Endodermal cell (in vitro differentiated cells): ENCODE data around the gene ATP11C. TPM values are rescaled to one million over a fixed set of nuclear protein-coding genes. Genes with fewer than 3 reads are reported as not detected.

ENCODE experiments used
- DNase-seq: peaks from one replicate; pipeline ENCODE4 v3.0.0-alpha.2; 2017
- H3K27ac ChIP-seq: 2 replicates; pipeline ENCODE4 v1.5.1; 2013; ENCODE audit warnings: mild to moderate bottlenecking, low read depth, low read length, moderate library complexity
- H3K27me3 ChIP-seq: 2 replicates; pipeline ENCODE4 v1.6.1; 2013; ENCODE audit warnings: mild to moderate bottlenecking, low read length, moderate library complexity; ENCODE audit not compliant: insufficient read depth, control insufficient read depth, poor library complexity, severe bottlenecking
- H3K36me3 ChIP-seq: 2 replicates; pipeline ENCODE4 v1.7.0; 2013; ENCODE audit warnings: mild to moderate bottlenecking, low read length, moderate library complexity; ENCODE audit not compliant: control insufficient read depth, insufficient read depth
- H3K4me1 ChIP-seq: one replicate; pipeline ENCODE4 v1.7.0; 2013; ENCODE audit warnings: low read length; ENCODE audit not compliant: control insufficient read depth, insufficient read depth
- H3K4me3 ChIP-seq: 2 replicates; pipeline ENCODE4 v1.5.1; 2013; ENCODE audit warnings: mild to moderate bottlenecking, low read length, moderate library complexity
- H3K9ac ChIP-seq: 2 replicates; pipeline ENCODE4 v1.6.1; 2013; ENCODE audit warnings: mild to moderate bottlenecking, low read length, moderate library complexity; ENCODE audit not compliant: poor library complexity, severe bottlenecking; ENCODE audit errors: extremely low read depth
- H3K9me3 ChIP-seq: 2 replicates; pipeline ENCODE4 v1.6.1; 2013; ENCODE audit warnings: mild to moderate bottlenecking, low read length, moderate library complexity; ENCODE audit not compliant: control insufficient read depth
- H3K27ac Mint-ChIP-seq: 2 replicates; pipeline ENCODE4 v1.8.0; 2020; ENCODE audit warnings: mixed read lengths
- H3K27me3 Mint-ChIP-seq: 2 replicates; pipeline ENCODE4 v1.8.0; 2021; ENCODE audit warnings: mild to moderate bottlenecking, mixed read lengths; ENCODE audit not compliant: insufficient read depth
- H3K36me3 Mint-ChIP-seq: 2 replicates; pipeline ENCODE4 v1.8.0; 2020; ENCODE audit warnings: low read depth, mixed read lengths
- H3K4me1 Mint-ChIP-seq: 2 replicates; pipeline ENCODE4 v1.8.0; 2020; ENCODE audit warnings: mixed read lengths
- H3K4me3 Mint-ChIP-seq: 2 replicates; pipeline ENCODE4 v1.8.0; 2020; ENCODE audit warnings: mild to moderate bottlenecking, moderate library complexity, mixed read lengths
- H3K9me3 Mint-ChIP-seq: 2 replicates; pipeline ENCODE4 v1.8.0; 2020; ENCODE audit warnings: mild to moderate bottlenecking, mixed read lengths
- WGBS, 2 experiments: methylation state at CpG; one replicate each; pipeline versions ENCODE4 v1.1.5 to v1.1.7; 2013; ENCODE audit warnings: missing lambda C conversion rate in 2 of 2, mixed read lengths in 1 of 2; ENCODE audit not compliant: insufficient coverage in 1 of 2, insufficient read length in 1 of 2; 5-methylcytosine and 5-hydroxymethylcytosine counted together
- total RNA-seq, 2 donors: library from RNA; stranded (reverse); fragmentation: NEBNext Ultra II Directional in 1 of 2; extraction: Animal tissue kit (Norgen Biotek cat#: 25700) in 1 of 2; gene quantifications; 2 replicates in 1 of 2; 3 replicates in 1 of 2; pipeline ENCODE4 v1.2.1, GENCODE V29; 2021
- TF ChIP-seq, protein P1 (sequence below): fragments of 200-600 bp; sonication (generic); conservative IDR thresholded peaks from 2 replicates; pipeline ENCODE4 v1.5.0; 2021; ENCODE audit warnings: antibody characterized with exemption, mild to moderate bottlenecking

The ATP11C gene
- total RNA-seq, 2 donors from 2014 or later = 62.9 to 114 TPM

- Mint-ChIP-seq H3K4me3 (peak overlapping the region; percentile 53), H3K27me3 (peaks cover 36% of the 10 kb centered on the region), H3K4me1 (peaks cover 7% of the 10 kb centered on the region), H3K9me3 (no peaks in the 10 kb centered on the region), H3K36me3 (no peaks in the 10 kb centered on the region), H3K27ac (no peak overlapping the region)
- WGBS, 2 experiments = 72 to 89% methylated on average over 2 to 8 of the region's 8 CpGs
- H3K9me3 ChIP-seq = no peaks in the 10 kb centered on the region
- no peaks in the 10 kb centered on the region for H3K36me3 ChIP-seq
- peak; percentile 47 for DNase-seq
- H3K4me3 ChIP-seq = no peak overlapping the region
- no peaks in the 10 kb centered on the region for H3K4me1 ChIP-seq
- H3K9ac ChIP-seq = no peak overlapping the region
- no peak overlapping the region for H3K27ac ChIP-seq
- TF ChIP-seq, protein P1, sequence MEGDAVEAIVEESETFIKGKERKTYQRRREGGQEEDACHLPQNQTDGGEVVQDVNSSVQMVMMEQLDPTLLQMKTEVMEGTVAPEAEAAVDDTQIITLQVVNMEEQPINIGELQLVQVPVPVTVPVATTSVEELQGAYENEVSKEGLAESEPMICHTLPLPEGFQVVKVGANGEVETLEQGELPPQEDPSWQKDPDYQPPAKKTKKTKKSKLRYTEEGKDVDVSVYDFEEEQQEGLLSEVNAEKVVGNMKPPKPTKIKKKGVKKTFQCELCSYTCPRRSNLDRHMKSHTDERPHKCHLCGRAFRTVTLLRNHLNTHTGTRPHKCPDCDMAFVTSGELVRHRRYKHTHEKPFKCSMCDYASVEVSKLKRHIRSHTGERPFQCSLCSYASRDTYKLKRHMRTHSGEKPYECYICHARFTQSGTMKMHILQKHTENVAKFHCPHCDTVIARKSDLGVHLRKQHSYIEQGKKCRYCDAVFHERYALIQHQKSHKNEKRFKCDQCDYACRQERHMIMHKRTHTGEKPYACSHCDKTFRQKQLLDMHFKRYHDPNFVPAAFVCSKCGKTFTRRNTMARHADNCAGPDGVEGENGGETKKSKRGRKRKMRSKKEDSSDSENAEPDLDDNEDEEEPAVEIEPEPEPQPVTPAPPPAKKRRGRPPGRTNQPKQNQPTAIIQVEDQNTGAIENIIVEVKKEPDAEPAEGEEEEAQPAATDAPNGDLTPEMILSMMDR = no peak
- H3K27me3 ChIP-seq = peaks cover 46% of the 10 kb centered on the region
Measured at GRCh38 chrX:139692908-139693307, 239.9 kb downstream of the ATP11C start.

- Histone ChIP-seq H3K9me3 (no peaks in the 10 kb centered on the region), H3K4me1 (no peaks in the 10 kb centered on the region), H3K36me3 (no peaks in the 10 kb centered on the region), H3K27ac (no peak overlapping the region), H3K27me3 (peaks cover 46% of the 10 kb centered on the region), H3K9ac (no peak overlapping the region), H3K4me3 (peak overlapping the region; percentile 60)
- TF ChIP-seq, protein P1 = no peak
- DNase-seq = peak; percentile 74
- no peaks in the 10 kb centered on the region for H3K9me3 Mint-ChIP-seq
- 44 to 46% methylated on average over 4 to 11 of the region's 11 CpGs for WGBS, 2 experiments
- peaks cover 36% of the 10 kb centered on the region for H3K27me3 Mint-ChIP-seq
- H3K36me3 Mint-ChIP-seq = no peaks in the 10 kb centered on the region
- peaks cover 7% of the 10 kb centered on the region for H3K4me1 Mint-ChIP-seq
- peak overlapping the region; percentile 53 for H3K4me3 Mint-ChIP-seq
- no peak overlapping the region for H3K27ac Mint-ChIP-seq
Measured at GRCh38 chrX:139692506-139692849, 240.4 kb downstream of the ATP11C start.

GRCh38 chrX:139691843-139692505 lies 240.9 kb downstream of the ATP11C start:
- Mint-ChIP-seq H3K4me3 (peak overlapping the region; percentile 53), H3K27ac (no peak overlapping the region), H3K4me1 (peaks cover 7% of the 10 kb centered on the region), H3K36me3 (no peaks in the 10 kb centered on the region), H3K9me3 (no peaks in the 10 kb centered on the region), H3K27me3 (peaks cover 36% of the 10 kb centered on the region)
- Histone ChIP-seq H3K36me3 (no peaks in the 10 kb centered on the region), H3K4me1 (no peaks in the 10 kb centered on the region), H3K27me3 (peaks cover 46% of the 10 kb centered on the region), H3K27ac (no peak overlapping the region), H3K9ac (no peak overlapping the region), H3K4me3 (peak overlapping the region; percentile 60), H3K9me3 (no peaks in the 10 kb centered on the region)
- DNase-seq = peak; percentile 74
- 0 to 3% methylated on average over 1 to 50 of the region's 52 CpGs for WGBS, 2 experiments
- TF ChIP-seq, protein P1 = peak; percentile 10
